NT2/D1 (cell line): Measurements from ENCODE around the gene TPM3.

Source experiments
- DNase-seq: peaks from one replicate; pipeline ENCODE4 v3.0.0-alpha.2; 2011; ENCODE audit warnings: low read depth, low spot score
- H3K27me3 ChIP-seq: 2 replicates; pipeline ENCODE4 v1.6.0; 2011; ENCODE audit warnings: mild to moderate bottlenecking; ENCODE audit not compliant: insufficient read length, insufficient read depth
- H3K36me3 ChIP-seq: 2 replicates; pipeline ENCODE4 v1.6.1; 2011; ENCODE audit warnings: mild to moderate bottlenecking, low read length, mixed read lengths; ENCODE audit not compliant: insufficient read depth, insufficient read length
- H3K4me1 ChIP-seq: 2 replicates; pipeline ENCODE4 v1.5.1; 2011; ENCODE audit not compliant: insufficient read depth, insufficient read length
- H3K4me3 ChIP-seq: 2 replicates; pipeline ENCODE4 v1.5.1; 2011; ENCODE audit warnings: low read depth; ENCODE audit not compliant: insufficient read length
- H3K9ac ChIP-seq: 2 replicates; pipeline ENCODE4 v1.6.0; 2011; ENCODE audit warnings: low read depth; ENCODE audit not compliant: insufficient read length
- H3K9me3 ChIP-seq: 2 replicates; pipeline ENCODE4 v1.5.1; 2011; ENCODE audit warnings: mild to moderate bottlenecking, low read length; ENCODE audit not compliant: insufficient read depth
- SUZ12 ChIP-seq: IDR thresholded peaks from 2 replicates; pipeline ENCODE4 v1.6.1; 2011; ENCODE audit not compliant: insufficient read length, insufficient read depth; ENCODE audit errors: extremely low read depth
- YY1 ChIP-seq: IDR thresholded peaks from 2 replicates; pipeline ENCODE4 v1.6.1; 2011; ENCODE audit not compliant: insufficient read length, insufficient read depth
- ZNF274 ChIP-seq: IDR thresholded peaks from 2 replicates; pipeline ENCODE4 v1.6.1; 2011; ENCODE audit warnings: mild to moderate bottlenecking, low read depth, low read length

TPM3 gene

DNA sequence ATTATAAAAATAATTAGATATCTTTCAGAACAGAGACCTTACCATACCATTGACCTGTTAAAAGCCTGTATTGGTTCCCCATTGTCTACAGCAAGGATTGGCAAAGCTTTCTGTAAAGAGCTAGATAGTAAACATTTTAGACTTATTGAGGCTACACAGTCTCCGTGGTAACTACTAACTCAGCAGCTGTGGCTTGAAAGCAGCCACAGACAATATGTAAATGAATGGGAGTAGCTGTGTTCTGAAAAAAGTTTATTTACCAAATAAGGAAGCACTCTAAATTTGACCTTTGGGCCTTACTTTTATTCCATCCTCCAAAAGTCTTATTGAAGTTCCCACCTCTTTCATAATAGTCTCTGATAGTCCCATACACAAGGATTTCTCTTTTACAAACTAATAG is 76.7 kb downstream of the TPM3 start:
- Histone ChIP-seq H3K36me3 (no peaks in the 10 kb centered on the region), H3K4me1 (no peaks in the 10 kb centered on the region), H3K9ac (no peak overlapping the region), H3K27me3 (no peaks in the 10 kb centered on the region), H3K4me3 (no peak overlapping the region), H3K9me3 (no peaks in the 10 kb centered on the region)
- no peak for DNase-seq
- TF ChIP-seq SUZ12 (no peak), ZNF274 (no peak), YY1 (no peak)
